Stimulated activated CD4-positive, alpha-beta T cell treated with anti-CD3 and anti-CD28 coated beads, Interleukin-4, amount 100 ng/mL, for 48 hours (primary cell): Measurements from ENCODE around the gene A4GALT.

ENCODE experiments used
- DNase-seq, 2 donors: peaks; one replicate each; pipeline ENCODE4 v3.0.0-alpha.2; 2020; ENCODE audit warnings: low read depth in 2 of 2

A4GALT gene

GRCh38 chr22:42702675-42703074, 18.0 kb downstream of the A4GALT start:
- DNase-seq = no peak

- DNase-seq = no peak
Observed at GRCh38 chr22:42701694-42702093, 19.0 kb downstream of the A4GALT start.

DNA sequence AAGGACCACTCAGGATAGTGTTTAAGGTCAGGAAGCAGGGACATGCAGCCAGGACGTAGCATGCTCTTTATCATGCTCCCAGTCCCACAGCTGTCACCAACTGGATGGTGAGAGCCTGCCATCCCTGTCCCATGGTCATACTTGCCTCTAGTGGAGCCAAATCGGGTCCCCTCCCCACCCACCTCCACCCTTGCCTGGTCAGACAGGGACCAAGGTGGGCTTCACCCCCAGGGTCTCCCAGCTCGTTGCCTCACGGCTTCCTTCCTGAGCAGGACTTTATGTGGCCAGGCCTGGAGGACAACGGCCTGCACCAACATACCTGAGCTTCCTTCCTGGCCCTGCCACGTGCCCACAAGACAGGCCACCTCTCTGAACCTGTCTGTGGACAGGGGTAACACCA, 19.8 kb downstream of the A4GALT start:
- DNase-seq = no peak

- DNase-seq = no peak
Observed at GRCh38 chr22:42700355-42700754, 20.3 kb downstream of the A4GALT start.

- DNase-seq = no peak
Observed at GRCh38 chr22:42699976-42700352, 20.7 kb downstream of the A4GALT start.

DNA sequence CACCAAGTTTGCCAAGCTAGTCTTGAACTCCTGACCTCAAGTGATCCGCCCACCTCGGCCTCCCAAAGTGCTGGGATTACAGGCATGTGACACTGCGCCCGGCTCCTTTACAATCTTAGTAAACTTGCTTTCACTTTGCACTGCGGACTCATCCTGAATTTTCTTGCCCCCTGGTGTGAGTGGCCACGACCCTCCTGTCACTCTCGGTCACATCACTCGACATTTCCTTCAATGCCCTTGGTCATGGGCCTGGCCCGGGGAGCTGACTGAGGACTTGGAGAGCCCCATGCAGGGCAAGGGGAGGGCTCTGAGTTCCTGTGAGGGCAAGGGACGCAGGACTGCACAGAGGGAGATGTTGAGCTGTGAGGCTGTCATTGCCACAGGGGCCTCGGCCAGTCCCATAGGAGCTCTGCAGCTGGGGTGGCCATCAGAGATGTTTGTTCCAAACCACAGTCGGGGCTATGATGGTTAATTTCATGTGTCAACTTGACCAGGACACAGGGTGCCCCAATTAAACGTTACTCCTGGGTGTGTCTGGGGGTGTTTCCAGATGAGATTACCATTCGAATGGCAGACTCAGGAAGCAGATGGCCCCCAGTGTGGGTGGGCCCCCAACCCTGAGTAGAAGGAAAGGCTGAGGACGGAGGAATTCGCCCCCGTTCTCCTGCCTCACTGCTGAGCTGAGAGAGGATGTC, 21.2 kb downstream of the A4GALT start:
- DNase-seq = no peak

- no peak for DNase-seq
Observed at GRCh38 chr22:42697542-42698013, 23.1 kb downstream of the A4GALT start.

GRCh38 chr22:42696331-42696967, 24.2 kb downstream of the A4GALT start:
- no peak for DNase-seq

GRCh38 chr22:42695294-42695693, 25.4 kb downstream of the A4GALT start:
- DNase-seq = no peak

DNA sequence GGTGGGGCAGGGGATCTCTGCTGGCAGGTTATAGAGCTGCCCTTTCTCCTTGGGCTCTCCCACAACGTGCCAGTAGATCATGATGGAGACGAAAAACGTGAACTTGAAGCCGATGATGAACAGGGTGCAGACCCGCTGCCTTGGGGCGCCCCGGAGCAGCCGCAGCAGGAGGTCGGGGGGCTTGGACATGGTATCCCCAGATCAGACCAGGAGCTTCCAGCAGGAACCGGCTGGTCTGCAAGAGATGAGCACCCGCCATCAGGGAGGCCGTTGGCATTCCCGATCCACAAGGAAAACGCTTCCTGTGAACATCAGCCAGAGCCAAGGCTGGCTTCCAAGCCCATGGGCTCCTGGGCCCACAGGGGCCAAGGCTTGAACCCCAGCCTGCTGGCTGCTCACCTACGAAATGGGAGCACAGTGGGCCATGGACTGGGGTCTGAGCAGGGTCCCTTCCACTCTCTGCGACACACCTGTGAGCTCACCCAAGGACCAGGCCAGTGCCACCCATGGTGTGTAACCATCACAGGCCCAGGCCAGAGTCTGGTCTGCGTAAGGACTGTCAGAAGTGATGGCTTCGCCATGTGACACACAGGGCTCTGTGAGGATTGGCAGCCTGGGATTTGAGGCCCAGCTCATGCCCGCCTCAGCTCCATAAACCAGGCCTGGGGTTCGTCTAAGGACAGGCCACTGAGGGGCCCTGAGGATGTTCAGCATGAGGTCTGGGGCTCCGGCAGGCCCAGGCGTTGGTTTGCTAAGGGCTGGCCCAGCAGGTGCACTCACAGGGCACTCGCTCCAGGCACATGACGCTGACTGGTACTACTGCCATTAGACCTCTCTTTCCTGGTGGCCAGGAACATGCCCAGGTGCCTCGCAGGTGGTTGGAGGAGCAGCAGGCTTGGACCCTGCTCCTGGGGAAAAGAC, 26.6 kb downstream of the A4GALT start:
- no peak for DNase-seq

GRCh38 chr22:42693055-42693762, 27.5 kb downstream of the A4GALT start:
- no peak for DNase-seq

DNA sequence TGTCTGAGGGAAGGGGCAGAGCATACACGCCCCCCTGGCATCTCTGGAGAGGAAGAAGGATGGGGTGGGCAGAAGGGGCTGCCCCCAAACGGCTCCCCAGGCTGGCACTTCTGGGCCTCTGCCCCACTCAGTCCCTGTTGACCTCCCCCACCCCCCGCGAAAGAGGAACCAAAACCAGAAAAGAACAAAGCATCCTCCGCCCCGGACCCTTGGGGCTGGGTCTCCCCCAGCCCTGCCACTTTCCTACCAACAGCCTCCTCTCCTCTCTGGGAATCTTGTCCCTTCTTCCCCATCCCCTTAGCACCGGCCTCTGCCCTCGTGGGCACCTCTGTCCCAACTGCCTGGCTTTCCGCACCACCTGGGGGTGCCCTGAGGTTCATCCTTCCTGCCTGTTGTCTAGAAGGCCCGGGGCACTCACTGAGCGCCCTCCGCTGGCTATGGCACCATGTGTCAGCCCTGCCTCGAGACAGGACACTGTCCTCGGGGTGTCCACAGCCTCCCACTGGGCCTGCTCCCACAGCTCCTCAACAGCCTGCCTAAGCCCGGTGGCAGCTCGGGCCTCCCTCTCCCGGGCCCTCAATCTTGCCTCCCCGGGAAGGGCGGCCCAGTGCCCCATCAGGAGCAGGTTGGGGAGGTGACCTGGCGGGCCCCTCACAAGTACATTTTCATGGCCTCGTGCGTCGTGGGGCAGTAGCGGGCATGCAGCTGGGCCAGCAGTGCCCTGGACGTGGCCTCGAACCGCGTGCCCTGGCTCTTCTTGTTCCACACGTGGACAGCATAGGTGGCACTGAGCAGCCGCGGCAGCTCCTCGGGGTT, 28.2 kb downstream of the A4GALT start:
- DNase-seq = no peak

- DNase-seq = no peak
Observed at GRCh38 chr22:42691440-42691839, 29.2 kb downstream of the A4GALT start.

DNA sequence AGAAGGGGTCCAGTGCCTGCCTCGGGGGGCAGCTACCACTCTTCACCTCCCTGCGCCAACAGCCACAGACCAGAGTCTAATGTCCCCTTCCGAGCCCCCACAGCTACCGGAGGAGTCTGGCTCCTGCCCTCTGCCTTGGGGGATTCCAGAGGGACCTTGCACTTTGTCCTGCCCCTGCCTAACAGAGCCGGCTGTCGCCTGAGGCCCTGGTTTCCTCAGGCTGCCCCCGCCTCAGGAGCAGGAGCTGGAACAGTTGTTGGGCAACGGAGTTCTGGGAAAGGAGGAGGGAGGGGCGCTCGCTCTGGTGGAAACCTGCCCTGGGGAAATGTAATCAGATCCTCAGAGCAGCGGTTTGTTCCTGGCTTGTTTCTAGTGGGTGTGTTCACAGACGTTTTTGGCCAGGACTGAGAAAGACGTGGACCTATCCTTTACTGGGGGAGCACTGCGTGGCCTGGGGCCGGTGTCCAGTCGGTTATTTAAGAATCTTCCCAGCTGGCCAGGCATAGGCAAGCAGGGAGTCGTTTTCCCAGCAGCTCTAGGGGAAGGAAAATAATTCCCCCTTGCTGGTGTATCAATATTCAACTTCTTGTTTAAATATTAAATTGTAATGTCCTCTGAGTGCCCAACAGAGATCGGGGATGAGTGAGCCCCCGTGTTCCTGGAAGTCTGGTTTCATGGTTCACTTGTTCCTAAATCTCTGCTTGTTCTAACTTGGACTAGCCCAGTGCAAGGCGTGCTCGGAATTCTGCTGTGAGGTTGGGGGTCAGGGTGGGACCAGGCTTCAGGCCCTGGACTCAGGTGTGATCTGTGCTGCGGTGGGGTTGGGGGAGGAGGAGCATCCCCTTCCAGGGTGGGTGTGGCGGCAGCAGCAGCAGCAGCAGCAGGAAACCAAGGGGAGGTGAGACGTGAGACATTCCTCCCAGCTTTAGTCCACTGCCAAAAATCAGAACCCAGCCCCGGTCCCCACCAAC, 32.1 kb downstream of the A4GALT start:
- no peak for DNase-seq

DNA sequence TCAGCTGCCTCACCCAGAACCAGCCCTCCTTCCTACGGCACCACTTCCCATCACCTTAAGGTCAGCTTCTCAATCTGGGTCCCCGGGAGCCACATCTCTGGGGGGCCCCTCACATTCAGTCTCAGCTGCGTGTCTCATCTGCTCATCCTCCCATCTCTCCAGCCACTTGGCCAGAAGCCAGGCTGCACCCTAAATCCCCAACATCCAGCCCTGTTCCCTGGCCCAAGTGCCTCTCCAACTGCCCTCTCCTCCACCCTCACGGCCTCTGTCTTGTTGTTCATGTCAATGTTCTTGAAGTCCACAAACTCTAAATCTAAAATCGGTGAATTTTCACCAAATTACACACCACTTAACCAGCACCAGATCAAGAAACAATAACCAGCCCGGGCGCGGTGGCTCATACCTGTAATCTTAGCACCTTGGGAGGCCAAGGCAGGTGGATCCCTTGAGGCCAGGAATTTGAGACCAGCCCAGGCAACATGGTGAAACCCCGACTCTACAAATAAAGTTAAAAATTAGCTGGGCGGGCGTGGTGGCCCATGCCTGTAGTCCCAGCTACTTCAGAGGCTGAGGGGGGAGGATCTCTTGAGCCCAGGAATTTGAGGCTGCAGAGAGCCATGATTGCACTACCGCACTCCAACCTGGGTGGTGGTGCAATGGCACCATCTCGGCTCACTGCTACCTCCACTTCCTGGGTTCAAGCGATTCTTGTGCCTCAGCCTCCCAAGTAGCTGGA, 33.7 kb downstream of the A4GALT start:
- no peak for DNase-seq

DNA sequence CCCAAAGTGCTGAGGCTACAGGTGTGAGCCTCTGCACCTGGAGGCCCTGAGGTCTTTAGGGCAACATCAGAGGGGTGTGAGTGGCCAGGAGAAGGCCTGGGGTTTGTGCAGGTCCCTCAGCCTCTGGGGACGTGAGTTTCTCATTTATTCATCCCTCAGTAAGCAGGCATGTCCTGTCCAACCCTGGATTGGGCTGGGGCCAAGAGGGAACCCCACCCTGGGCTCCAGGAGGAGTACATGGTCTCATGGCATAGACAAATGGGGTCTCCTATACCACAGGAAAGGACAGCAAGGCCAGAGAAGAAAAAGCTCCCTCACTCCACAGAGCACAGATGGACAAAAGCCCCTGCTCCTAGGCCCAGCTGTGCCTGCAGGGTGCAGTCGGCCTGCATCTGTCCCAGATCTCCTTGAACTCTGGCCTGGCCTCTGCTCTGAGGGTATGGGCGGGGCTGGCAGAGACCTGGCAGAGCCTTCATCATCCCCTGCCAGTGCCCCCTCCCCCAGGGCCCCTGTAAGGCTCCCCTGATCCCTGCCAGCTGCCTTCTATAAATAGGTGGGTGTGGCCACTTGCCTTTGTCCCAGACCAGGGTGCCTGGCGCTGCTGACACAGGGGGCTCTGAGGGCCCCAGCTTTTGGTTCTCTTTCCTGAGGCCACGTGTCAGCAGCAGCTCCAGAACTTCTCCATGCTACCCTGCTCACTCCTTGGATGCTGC, 34.6 kb downstream of the A4GALT start:
- DNase-seq = no peak

GRCh38 chr22:42684462-42685195, 36.0 kb downstream of the A4GALT start:
- no peak for DNase-seq
